Caco-2 (cell line): ENCODE data around the gene NMNAT1. TPM values are rescaled to one million over a fixed set of nuclear protein-coding genes. Genes with fewer than 3 reads are reported as not detected.

ENCODE experiments used
- BruUV-seq: library from RNA; stranded (reverse); fragments of 400-500 nt; replicated peaks from 2 replicates; lab custom pipeline; 2021; lab: Mats Ljungman, UMichigan
- CTCF ChIA-PET: fragments of 300-600 bp; sonication (Branson Sonifier 250); formaldehyde crosslinking; loops from one replicate; lab custom pipeline; 2022; ENCODE audit warnings: antibody characterized with exemption; lab: Charles Lee
- POLR2A ChIA-PET: fragments of 300-600 bp; sonication (Branson Sonifier 250); formaldehyde crosslinking; loops from one replicate; lab custom pipeline; 2022; ENCODE audit warnings: antibody characterized with exemption; lab: Charles Lee
- DNase-seq, 2 experiments: peaks; one replicate each; pipeline versions ENCODE4 v3.0.0 to v3.0.0-alpha.2; 2020 to 2022
- H3K27me3 ChIP-seq: replicated peaks from 2 replicates; pipeline ENCODE4 v1.6.0; 2011; ENCODE audit warnings: low read length; ENCODE audit not compliant: control insufficient read depth, insufficient read depth
- H3K36me3 ChIP-seq: 2 replicates; pipeline ENCODE4 v1.5.1; 2011; ENCODE audit warnings: low read length; ENCODE audit not compliant: control insufficient read depth, insufficient read depth
- H3K4me1 ChIP-seq: fragments of 250-450 bp; sonication (Bioruptor Pico); 2 replicates; pipeline ENCODE4 v1.5.1; 2020; ENCODE audit warnings: mild to moderate bottlenecking
- H3K4me3 ChIP-seq: 2 replicates; pipeline ENCODE4 v1.5.1; 2011; ENCODE audit warnings: low read depth, mild to moderate bottlenecking, control low read depth, low read length
- H3K9me3 ChIP-seq: fragments of 250-450 bp; sonication (Bioruptor Pico); 2 replicates; pipeline ENCODE4 v1.5.1; 2020; ENCODE audit warnings: mild to moderate bottlenecking, moderate library complexity
- H3K27ac Mint-ChIP-seq: one replicate; pipeline ENCODE4 v1.8.0; 2022; ENCODE audit warnings: mixed read lengths; ENCODE audit not compliant: unreplicated experiment
- H3K27me3 Mint-ChIP-seq: one replicate; pipeline ENCODE4 v1.8.0; 2022; ENCODE audit warnings: mixed read lengths; ENCODE audit not compliant: insufficient read depth, unreplicated experiment
- H3K36me3 Mint-ChIP-seq: one replicate; pipeline ENCODE4 v1.8.0; 2022; ENCODE audit warnings: mild to moderate bottlenecking, mixed read lengths; ENCODE audit not compliant: insufficient read depth, unreplicated experiment
- H3K4me1 Mint-ChIP-seq: one replicate; pipeline ENCODE4 v1.8.0; 2022; ENCODE audit warnings: low read depth, mixed read lengths; ENCODE audit not compliant: unreplicated experiment
- H3K4me3 Mint-ChIP-seq: one replicate; pipeline ENCODE4 v1.8.0; 2022; ENCODE audit warnings: mild to moderate bottlenecking, moderate library complexity, mixed read lengths; ENCODE audit not compliant: unreplicated experiment
- H3K9me3 Mint-ChIP-seq: one replicate; pipeline ENCODE4 v1.8.0; 2022; ENCODE audit warnings: mixed read lengths; ENCODE audit not compliant: unreplicated experiment
- CTCF ChIP-seq, 2 experiments: fragments of 200-600 bp in 1 of 2; IDR thresholded peaks; 1 replicate in 1 of 2; 2 replicates in 1 of 2; pipeline versions ENCODE4 v1.5.1 to v1.8.0; 2011 to 2022; ENCODE audit warnings: antibody characterized with exemption in 1 of 2, control low read depth in 1 of 2, inconsistent platforms in 1 of 2, low read depth in 1 of 2, low read length in 1 of 2, mild to moderate bottlenecking in 1 of 2, moderate library complexity in 1 of 2; ENCODE audit not compliant: insufficient read depth in 1 of 2, severe bottlenecking in 1 of 2, unreplicated experiment in 1 of 2
- intact Hi-C: fragments of 100-400 bp; cut with micrococcal nuclease; formaldehyde crosslinking; loops from one replicate; pipeline ENCODE4 v1.10.0; 2022; ENCODE audit not compliant: unreplicated experiment
- total RNA-seq: library from RNA; stranded (reverse); gene quantifications from 2 replicates; pipeline ENCODE4 v1.2.3, GENCODE V29; 2022

The NMNAT1 gene
- total RNA-seq, 1 experiment from 2014 or later, result 3.8 TPM

- no TSS peak for BruUV-seq
- Histone ChIP-seq H3K36me3 (no peaks in the 10 kb centered on the region), H3K27me3 (no peaks in the 10 kb centered on the region), H3K4me1 (no peaks in the 10 kb centered on the region), H3K9me3 (no peaks in the 10 kb centered on the region), H3K4me3 (no peak overlapping the region)
- TF ChIP-seq CTCF (IDR thresholded peaks at IDR 0.05; ENCODE audit: insufficient read depth in 1 of 2, low read depth in 1 of 2, low read length in 1 of 2, severe bottlenecking in 1 of 2, unreplicated experiment in 1 of 2), result no peak
- H3K27me3 Mint-ChIP-seq, result no peaks in the 10 kb centered on the region
- H3K27ac Mint-ChIP-seq, result no peak overlapping the region
- H3K4me3 Mint-ChIP-seq, result no peak overlapping the region
- DNase-seq, result no peak
- no peaks in the 10 kb centered on the region for H3K4me1 Mint-ChIP-seq
- intact Hi-C loops, result no loop called here
- H3K36me3 Mint-ChIP-seq, result no peaks in the 10 kb centered on the region
- no peaks in the 10 kb centered on the region for H3K9me3 Mint-ChIP-seq
- CTCF ChIA-PET, result no interaction called here
- POLR2A ChIA-PET, result no interaction called here
Measured at GRCh38 chr1:10007169-10007568, 63.9 kb downstream of the NMNAT1 start.

- ChIA-PET CTCF (interaction anchor here (0.6 kb wide), 1 partner anchor 58 kb away, joined by 3 read pairs; no protein-coding TSS in a partner anchor), POLR2A (no interaction called here)
- H3K4me3 Mint-ChIP-seq, result no peak overlapping the region
- BruUV-seq, result no TSS peak
- H3K27ac Mint-ChIP-seq, result no peak overlapping the region
- Histone ChIP-seq H3K4me1 (no peaks in the 10 kb centered on the region), H3K36me3 (no peaks in the 10 kb centered on the region), H3K27me3 (no peaks in the 10 kb centered on the region), H3K4me3 (no peak overlapping the region), H3K9me3 (no peaks in the 10 kb centered on the region)
- intact Hi-C loops, result no loop called here
- no peaks in the 10 kb centered on the region for H3K27me3 Mint-ChIP-seq
- no peaks in the 10 kb centered on the region for H3K36me3 Mint-ChIP-seq
- no peak for DNase-seq
- H3K9me3 Mint-ChIP-seq, result no peaks in the 10 kb centered on the region
- H3K4me1 Mint-ChIP-seq, result no peaks in the 10 kb centered on the region
- no peak for TF ChIP-seq CTCF (IDR thresholded peaks at IDR 0.05; ENCODE audit: insufficient read depth in 1 of 2, low read depth in 1 of 2, low read length in 1 of 2, severe bottlenecking in 1 of 2, unreplicated experiment in 1 of 2)
Measured at GRCh38 chr1:10014016-10014415, 70.7 kb downstream of the NMNAT1 start.

- H3K27me3 Mint-ChIP-seq, result no peaks in the 10 kb centered on the region
- Histone ChIP-seq H3K4me1 (peaks cover 2% of the 10 kb centered on the region; the same call in 1 of the 2 replicates), H3K4me3 (no peak overlapping the region), H3K27me3 (no peaks in the 10 kb centered on the region), H3K36me3 (no peaks in the 10 kb centered on the region), H3K9me3 (no peaks in the 10 kb centered on the region)
- no peaks in the 10 kb centered on the region for H3K9me3 Mint-ChIP-seq
- H3K4me1 Mint-ChIP-seq, result no peaks in the 10 kb centered on the region
- no TSS peak for BruUV-seq
- no peak for DNase-seq
- H3K36me3 Mint-ChIP-seq, result no peaks in the 10 kb centered on the region
- H3K4me3 Mint-ChIP-seq, result no peak overlapping the region
- no peak overlapping the region for H3K27ac Mint-ChIP-seq
- intact Hi-C loops, result no loop called here
- ChIA-PET POLR2A (no interaction called here), CTCF (no interaction called here)
- no peak for TF ChIP-seq CTCF (IDR thresholded peaks at IDR 0.05; ENCODE audit: insufficient read depth in 1 of 2, low read depth in 1 of 2, low read length in 1 of 2, severe bottlenecking in 1 of 2, unreplicated experiment in 1 of 2)
Measured at GRCh38 chr1:10019561-10019960, 76.3 kb downstream of the NMNAT1 start.
